Karpas-422 (cell line): ENCODE measurements around the gene SSBP3. TPM values are rescaled to one million over a fixed set of nuclear protein-coding genes. Genes with fewer than 3 reads are reported as not detected.

Experiments
- DNase-seq: peaks from one replicate; pipeline ENCODE4 v3.0.0-alpha.2; 2015
- H2AFZ ChIP-seq: fragments of 200-600 bp; sonication (generic); 2 replicates; pipeline ENCODE4 v1.6.1; 2014; ENCODE audit warnings: antibody characterized with exemption, low read length, mixed read lengths
- H3K27ac ChIP-seq: fragments of 200-600 bp; sonication (generic); 2 replicates; pipeline ENCODE4 v1.5.1; 2014; ENCODE audit warnings: mild to moderate bottlenecking, low read length, moderate library complexity
- H3K27me3 ChIP-seq: fragments of 200-600 bp; sonication (generic); 2 replicates; pipeline ENCODE4 v1.6.1; 2014; ENCODE audit warnings: low read length, mixed read lengths
- H3K36me3 ChIP-seq: fragments of 200-600 bp; sonication (generic); 2 replicates; pipeline ENCODE4 v1.6.1; 2014; ENCODE audit warnings: low read length, mixed read lengths; ENCODE audit not compliant: insufficient read depth
- H3K4me1 ChIP-seq: fragments of 200-600 bp; sonication (generic); 2 replicates; pipeline ENCODE4 v1.6.1; 2014; ENCODE audit warnings: mild to moderate bottlenecking, low read length, mixed read lengths
- H3K4me2 ChIP-seq: fragments of 200-600 bp; sonication (generic); 2 replicates; pipeline ENCODE4 v1.6.1; 2014; ENCODE audit warnings: low read length, low read depth, mild to moderate bottlenecking; ENCODE audit not compliant: poor library complexity, severe bottlenecking
- H3K4me3 ChIP-seq: fragments of 200-600 bp; sonication (generic); 2 replicates; pipeline ENCODE4 v1.5.1; 2014; ENCODE audit warnings: mild to moderate bottlenecking, antibody characterized with exemption, low read length, mixed read lengths
- H3K79me2 ChIP-seq: fragments of 200-600 bp; sonication (generic); 2 replicates; pipeline ENCODE4 v1.6.1; 2014; ENCODE audit warnings: mild to moderate bottlenecking, low read length, mixed read lengths
- H3K9ac ChIP-seq: fragments of 200-600 bp; sonication (generic); 2 replicates; pipeline ENCODE4 v1.6.0; 2014; ENCODE audit warnings: low read length
- H3K9me2 ChIP-seq: fragments of 200-600 bp; sonication (generic), shearing (Covaris generic); replicated peaks from 2 replicates; pipeline ENCODE4 v1.6.0; 2014; ENCODE audit warnings: mild to moderate bottlenecking, low read length, moderate library complexity; ENCODE audit not compliant: insufficient read depth
- H3K9me3 ChIP-seq: fragments of 300-700, 200-600 bp; sonication (generic); 2 replicates; pipeline ENCODE4 v1.6.1; 2014; ENCODE audit warnings: low read length, mixed read lengths
- H4K20me1 ChIP-seq: fragments of 200-600 bp; sonication (generic); 2 replicates; pipeline ENCODE4 v1.6.1; 2014; ENCODE audit warnings: mild to moderate bottlenecking, antibody characterized with exemption, low read length, low read depth; ENCODE audit not compliant: insufficient read depth
- total RNA-seq: library from RNA; depleted of rRNA; stranded (reverse); fragments of >200 nt; shearing (Covaris generic); gene quantifications from 2 replicates; pipeline ENCODE4 v1.2.3, GENCODE V29; 2014; ENCODE audit warnings: low replicate concordance

The SSBP3 gene
- total RNA-seq, 1 experiment from 2014 or later = 4.7 TPM

GRCh38 chr1:54225378-54225777 lies 180.8 kb downstream of the SSBP3 start:
- H3K36me3 ChIP-seq = no peaks in the 10 kb centered on the region
- no peaks in the 10 kb centered on the region for H3K9me3 ChIP-seq
- H3K27me3 ChIP-seq = no peaks in the 10 kb centered on the region
- no peaks in the 10 kb centered on the region for H3K79me2 ChIP-seq
- H4K20me1 ChIP-seq = no peaks in the 10 kb centered on the region
- no peak overlapping the region for H2AFZ ChIP-seq
- no peak overlapping the region for H3K9ac ChIP-seq
- no peak overlapping the region for H3K4me3 ChIP-seq
- no peak for DNase-seq
- no peaks in the 10 kb centered on the region for H3K4me1 ChIP-seq
- H3K4me2 ChIP-seq = no peak overlapping the region
- no peak overlapping the region for H3K27ac ChIP-seq
- no peaks in the 10 kb centered on the region for H3K9me2 ChIP-seq

- no peaks in the 10 kb centered on the region for H3K36me3 ChIP-seq
- no peaks in the 10 kb centered on the region for H3K9me3 ChIP-seq
- no peak overlapping the region for H3K4me2 ChIP-seq
- no peaks in the 10 kb centered on the region for H3K9me2 ChIP-seq
- no peak overlapping the region for H3K27ac ChIP-seq
- no peaks in the 10 kb centered on the region for H4K20me1 ChIP-seq
- H2AFZ ChIP-seq = no peak overlapping the region
- no peaks in the 10 kb centered on the region for H3K4me1 ChIP-seq
- no peaks in the 10 kb centered on the region for H3K27me3 ChIP-seq
- no peak overlapping the region for H3K9ac ChIP-seq
- DNase-seq = no peak
- no peaks in the 10 kb centered on the region for H3K79me2 ChIP-seq
- H3K4me3 ChIP-seq = no peak overlapping the region
These were observed 182.0 kb downstream of the SSBP3 start for GRCh38 chr1:54224233-54224632.

DNA sequence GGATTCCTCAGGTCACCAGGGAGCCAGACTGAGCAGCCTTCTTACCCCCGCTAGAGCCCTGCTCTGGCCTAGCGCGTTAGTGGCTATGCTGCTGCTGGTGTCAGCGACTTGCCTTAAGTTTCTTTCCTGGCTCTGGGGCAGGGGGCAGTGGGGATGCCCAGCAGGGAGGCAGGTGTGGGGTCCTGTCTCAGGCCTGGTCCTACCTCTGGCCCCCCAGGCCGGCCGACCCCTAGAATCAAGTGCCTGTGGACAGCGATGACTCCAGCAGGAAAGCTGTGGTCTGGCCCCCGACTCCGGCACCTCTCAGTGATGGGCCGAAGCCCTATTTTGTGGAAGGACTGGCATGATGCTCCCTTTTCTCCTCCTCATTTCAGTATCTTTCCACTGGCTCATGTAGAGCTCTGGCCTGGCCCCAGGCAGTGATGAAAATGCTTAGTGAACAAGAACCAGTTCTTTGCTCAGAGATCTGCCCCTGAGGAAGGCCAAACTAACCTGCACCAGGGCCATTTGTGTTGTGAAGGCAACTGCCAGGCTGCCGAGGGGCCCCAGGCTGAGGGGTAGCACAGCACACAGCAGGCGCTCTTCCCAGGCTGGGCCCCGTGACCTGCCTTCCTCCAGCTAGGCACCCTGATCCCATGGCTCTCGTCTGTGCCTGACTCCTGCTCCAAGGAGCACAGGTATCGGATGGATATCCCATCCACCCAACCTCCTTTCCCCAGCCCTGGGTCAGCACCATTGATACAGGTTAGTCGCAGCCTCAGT lies 182.6 kb downstream of the SSBP3 start:
- DNase-seq = no peak
- Histone ChIP-seq H3K4me3 (no peak overlapping the region), H3K27me3 (no peaks in the 10 kb centered on the region), H3K4me1 (no peaks in the 10 kb centered on the region), H3K9me3 (no peaks in the 10 kb centered on the region), H2AFZ (no peak overlapping the region), H3K9ac (no peak overlapping the region), H3K4me2 (no peak overlapping the region), H3K9me2 (no peaks in the 10 kb centered on the region), H3K36me3 (no peaks in the 10 kb centered on the region), H4K20me1 (no peaks in the 10 kb centered on the region), H3K27ac (no peak overlapping the region), H3K79me2 (no peaks in the 10 kb centered on the region)

GRCh38 chr1:54222711-54223110 lies 183.5 kb downstream of the SSBP3 start:
- no peak for DNase-seq
- Histone ChIP-seq H3K79me2 (no peaks in the 10 kb centered on the region), H3K4me2 (no peak overlapping the region), H3K36me3 (peaks cover under 1% of the 10 kb centered on the region; the same call in 1 of the 2 replicates), H3K9me2 (no peaks in the 10 kb centered on the region), H3K9ac (no peak overlapping the region), H3K27ac (no peak overlapping the region), H3K27me3 (no peaks in the 10 kb centered on the region), H2AFZ (no peak overlapping the region), H3K9me3 (no peaks in the 10 kb centered on the region), H3K4me3 (no peak overlapping the region), H4K20me1 (no peaks in the 10 kb centered on the region), H3K4me1 (no peaks in the 10 kb centered on the region)

DNA sequence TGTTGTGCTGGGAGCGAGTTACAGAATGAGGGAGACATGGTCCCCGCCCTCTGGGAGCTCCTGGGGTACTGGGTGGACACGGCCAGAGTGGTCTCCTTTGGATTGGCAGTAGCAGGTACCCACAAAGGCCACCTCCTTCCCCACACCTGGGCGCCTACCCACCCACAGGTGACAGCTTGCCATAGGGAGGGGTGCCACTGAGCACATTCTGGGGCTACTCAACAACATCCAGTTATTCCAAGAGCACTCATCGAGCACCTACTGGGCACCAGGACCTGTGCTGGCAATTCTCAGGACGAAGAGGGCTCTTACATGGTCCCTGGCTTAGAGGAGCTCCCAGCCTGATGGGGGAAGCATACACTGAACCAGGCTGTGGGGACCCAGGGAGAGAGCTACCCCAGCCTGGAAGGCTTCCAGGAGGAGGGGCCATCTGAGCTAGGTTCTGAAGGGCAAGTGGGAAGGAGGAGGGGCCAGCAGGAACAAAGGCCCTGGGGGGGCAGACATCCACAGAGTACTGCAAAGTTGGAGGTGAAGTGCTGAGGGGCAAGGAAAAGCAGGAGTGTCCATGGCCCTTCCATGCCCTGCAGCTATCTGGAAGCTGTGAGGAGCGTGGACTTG lies 184.2 kb downstream of the SSBP3 start:
- no peak overlapping the region for H3K4me2 ChIP-seq
- no peaks in the 10 kb centered on the region for H3K4me1 ChIP-seq
- H4K20me1 ChIP-seq = no peaks in the 10 kb centered on the region
- no peaks in the 10 kb centered on the region for H3K27me3 ChIP-seq
- no peaks in the 10 kb centered on the region for H3K9me2 ChIP-seq
- H3K36me3 ChIP-seq = peaks cover 8% of the 10 kb centered on the region; the same call in 1 of the 2 replicates
- no peaks in the 10 kb centered on the region for H3K79me2 ChIP-seq
- no peaks in the 10 kb centered on the region for H3K9me3 ChIP-seq
- H3K4me3 ChIP-seq = no peak overlapping the region
- no peak overlapping the region for H3K27ac ChIP-seq
- no peak for DNase-seq
- H3K9ac ChIP-seq = no peak overlapping the region
- H2AFZ ChIP-seq = no peak overlapping the region

GRCh38 chr1:54221113-54221834 lies 184.9 kb downstream of the SSBP3 start:
- Histone ChIP-seq H3K36me3 (peaks cover 8% of the 10 kb centered on the region; the same call in 1 of the 2 replicates), H3K4me1 (no peaks in the 10 kb centered on the region)

GRCh38 chr1:54220004-54220811 lies 186.0 kb downstream of the SSBP3 start:
- H3K9ac ChIP-seq = no peak overlapping the region

More at GRCh38 chr1:54221113-54221834, 184.9 kb downstream of the SSBP3 start:
- H3K9me2 ChIP-seq = no peaks in the 10 kb centered on the region
- no peak overlapping the region for H2AFZ ChIP-seq
- no peaks in the 10 kb centered on the region for H3K79me2 ChIP-seq
- H4K20me1 ChIP-seq = no peaks in the 10 kb centered on the region
- no peaks in the 10 kb centered on the region for H3K27me3 ChIP-seq
- no peak overlapping the region for H3K4me2 ChIP-seq
- no peak overlapping the region for H3K27ac ChIP-seq
- DNase-seq = no peak
- H3K9ac ChIP-seq = no peak overlapping the region
- H3K4me3 ChIP-seq = no peak overlapping the region
- H3K9me3 ChIP-seq = no peaks in the 10 kb centered on the region

More at GRCh38 chr1:54220004-54220811, 186.0 kb downstream of the SSBP3 start:
- Histone ChIP-seq H3K36me3 (peaks cover 15% of the 10 kb centered on the region; the same call in 1 of the 2 replicates), H3K79me2 (no peaks in the 10 kb centered on the region), H3K9me3 (no peaks in the 10 kb centered on the region), H4K20me1 (no peaks in the 10 kb centered on the region), H3K9me2 (no peaks in the 10 kb centered on the region), H3K4me1 (no peaks in the 10 kb centered on the region), H3K4me2 (no peak overlapping the region), H3K4me3 (no peak overlapping the region), H2AFZ (no peak overlapping the region), H3K27me3 (no peaks in the 10 kb centered on the region), H3K27ac (no peak overlapping the region)
- DNase-seq = no peak
